Activated T-cell treated with anti-CD3 and anti-CD28 coated beads for 1 hour (primary cell): ENCODE measurements around the gene MALL.
"Not testable (repeated sequence)": the region's sequence is repeated elsewhere in the genome, so short reads cannot be mapped to it uniquely, and the experiment has no call there.

ENCODE experiments used
- DNase-seq: peaks from one replicate; pipeline ENCODE4 v3.0.0-alpha.2; 2020; ENCODE audit warnings: low read depth

Gene MALL

GRCh38 chr2:110115291-110116032 lies at the start of gene MALL:
MALL (minus strand) TSS chr2:110115822; CDS start chr2:110115792, 30 bp downstream.
- no peak for DNase-seq

GRCh38 chr2:110157153-110157793 lies 41.7 kb upstream of the MALL start:
- DNase-seq: no peak

GRCh38 chr2:110154828-110155227 lies 39.2 kb upstream of the MALL start:
- DNase-seq: not testable (repeated sequence)

- not testable (repeated sequence) for DNase-seq
Measured at GRCh38 chr2:110154188-110154587, 38.6 kb upstream of the MALL start.

GRCh38 chr2:110153416-110153815 lies 37.8 kb upstream of the MALL start:
- DNase-seq: no peak

- DNase-seq: no peak
Measured at GRCh38 chr2:110152943-110153342, 37.3 kb upstream of the MALL start.

- DNase-seq: no peak
Measured at GRCh38 chr2:110149330-110150220, 34.0 kb upstream of the MALL start.

- DNase-seq: no peak
Measured at GRCh38 chr2:110146945-110147332, 31.3 kb upstream of the MALL start.

GRCh38 chr2:110146183-110146944 lies 30.7 kb upstream of the MALL start:
- no peak for DNase-seq

GRCh38 chr2:110143982-110144381 lies 28.4 kb upstream of the MALL start:
- no peak for DNase-seq

- DNase-seq: no peak
Measured at GRCh38 chr2:110140401-110140800, 24.8 kb upstream of the MALL start.

- DNase-seq: no peak
Measured at GRCh38 chr2:110134025-110134424, 18.4 kb upstream of the MALL start.

GRCh38 chr2:110131166-110131565 lies 15.5 kb upstream of the MALL start:
- DNase-seq: no peak

GRCh38 chr2:110130757-110131156 lies 15.1 kb upstream of the MALL start:
- no peak for DNase-seq

GRCh38 chr2:110126906-110127305 lies 11.3 kb upstream of the MALL start:
- DNase-seq: no peak

- no peak for DNase-seq
Measured at GRCh38 chr2:110126086-110126773, 10.6 kb upstream of the MALL start.

- DNase-seq: no peak
Measured at GRCh38 chr2:110124939-110125691, 9.5 kb upstream of the MALL start.

GRCh38 chr2:110124038-110124825 lies 8.6 kb upstream of the MALL start:
- no peak for DNase-seq

- DNase-seq: no peak
Measured at GRCh38 chr2:110121592-110121991, 6.0 kb upstream of the MALL start.

GRCh38 chr2:110121052-110121334 lies 5.4 kb upstream of the MALL start:
- no peak for DNase-seq
